ENCODE data around the gene ADAM20.

- TF ChIP-seq, protein P1, sequence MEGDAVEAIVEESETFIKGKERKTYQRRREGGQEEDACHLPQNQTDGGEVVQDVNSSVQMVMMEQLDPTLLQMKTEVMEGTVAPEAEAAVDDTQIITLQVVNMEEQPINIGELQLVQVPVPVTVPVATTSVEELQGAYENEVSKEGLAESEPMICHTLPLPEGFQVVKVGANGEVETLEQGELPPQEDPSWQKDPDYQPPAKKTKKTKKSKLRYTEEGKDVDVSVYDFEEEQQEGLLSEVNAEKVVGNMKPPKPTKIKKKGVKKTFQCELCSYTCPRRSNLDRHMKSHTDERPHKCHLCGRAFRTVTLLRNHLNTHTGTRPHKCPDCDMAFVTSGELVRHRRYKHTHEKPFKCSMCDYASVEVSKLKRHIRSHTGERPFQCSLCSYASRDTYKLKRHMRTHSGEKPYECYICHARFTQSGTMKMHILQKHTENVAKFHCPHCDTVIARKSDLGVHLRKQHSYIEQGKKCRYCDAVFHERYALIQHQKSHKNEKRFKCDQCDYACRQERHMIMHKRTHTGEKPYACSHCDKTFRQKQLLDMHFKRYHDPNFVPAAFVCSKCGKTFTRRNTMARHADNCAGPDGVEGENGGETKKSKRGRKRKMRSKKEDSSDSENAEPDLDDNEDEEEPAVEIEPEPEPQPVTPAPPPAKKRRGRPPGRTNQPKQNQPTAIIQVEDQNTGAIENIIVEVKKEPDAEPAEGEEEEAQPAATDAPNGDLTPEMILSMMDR (IDR thresholded peaks at IDR 0.05; ENCODE audit: poor library complexity): no peak
- no peak for TF ChIP-seq EZH2 (IDR thresholded peaks at IDR 0.05; ENCODE audit: borderline replicate concordance)
- TF ChIP-seq EZH2phosphoT487 (IDR thresholded peaks at IDR 0.05; ENCODE audit: low read depth, severe bottlenecking, unreplicated experiment): no peak
Measured at GRCh38 chr14:70563417-70563816, 28.6 kb upstream of the ADAM20 start.

Measured in hepatocyte (in vitro differentiated cells).